GM18508 (cell line): ENCODE measurements around the gene GASK1B.

ENCODE experiments used
- ATAC-seq: cut with Tn5 transposase; IDR thresholded peaks from one replicate; pipeline ENCODE4 v1.9.1; 2021; ENCODE audit warnings: moderate number of reproducible peaks; ENCODE audit not compliant: insufficient read depth, unreplicated experiment

Gene GASK1B

DNA sequence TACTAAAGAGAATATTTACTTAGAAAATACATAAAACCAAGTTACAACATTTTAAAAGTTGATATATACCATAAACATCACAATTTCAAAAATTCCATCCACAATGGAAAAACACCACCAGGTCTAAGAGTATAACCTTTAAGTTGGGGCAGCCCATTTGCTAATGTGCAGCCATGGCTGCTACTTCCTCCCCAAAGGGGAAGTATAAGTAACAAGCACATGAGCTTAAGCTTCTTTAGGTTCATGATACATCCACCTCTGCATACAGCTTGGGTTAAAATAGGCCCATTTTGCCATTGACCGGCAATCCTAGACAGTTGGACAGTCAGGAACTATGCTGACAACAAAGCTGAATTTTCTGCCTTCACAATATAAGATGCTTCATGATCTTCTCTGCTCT lies 16.6 kb upstream of the GASK1B start:
- no peak for ATAC-seq

DNA sequence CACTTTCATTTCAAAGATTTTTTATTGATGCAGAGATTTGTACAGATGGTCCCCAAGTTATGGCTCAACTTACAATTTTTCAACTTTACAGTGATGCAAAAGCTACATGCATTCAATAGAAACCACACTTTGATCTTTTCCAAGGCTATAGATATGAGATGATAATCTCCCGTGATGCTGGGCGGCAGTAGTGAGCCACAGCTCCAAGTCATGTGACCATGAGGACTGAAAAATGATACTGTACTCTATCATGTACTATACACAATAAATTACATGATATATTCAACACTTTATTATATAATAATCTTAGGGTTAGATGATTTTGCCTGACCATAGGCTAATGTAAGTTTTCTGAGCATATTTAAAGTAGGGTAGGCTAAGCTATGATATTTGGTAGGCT lies 14.0 kb upstream of the GASK1B start:
- no peak for ATAC-seq

DNA sequence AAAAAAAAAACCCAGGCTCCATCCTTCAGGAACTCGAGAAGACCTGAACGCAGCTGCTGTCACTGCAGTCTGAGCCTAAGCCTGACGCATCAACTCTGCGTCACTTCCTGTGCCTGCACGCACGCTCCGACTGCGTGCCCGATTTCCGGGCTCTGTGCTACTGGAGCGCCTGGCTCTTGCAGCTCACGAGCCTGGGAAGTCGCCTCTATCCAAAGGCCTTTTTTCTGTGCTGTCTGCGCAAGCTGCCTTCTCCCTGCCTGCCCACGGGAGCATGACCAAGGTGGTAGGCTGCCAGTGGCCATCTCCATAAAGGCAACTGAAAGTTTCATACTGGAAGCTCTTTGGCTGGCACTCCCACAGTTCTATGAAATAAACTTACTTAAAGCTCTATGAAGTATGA lies 9.9 kb upstream of the GASK1B start:
- ATAC-seq: no peak

DNA sequence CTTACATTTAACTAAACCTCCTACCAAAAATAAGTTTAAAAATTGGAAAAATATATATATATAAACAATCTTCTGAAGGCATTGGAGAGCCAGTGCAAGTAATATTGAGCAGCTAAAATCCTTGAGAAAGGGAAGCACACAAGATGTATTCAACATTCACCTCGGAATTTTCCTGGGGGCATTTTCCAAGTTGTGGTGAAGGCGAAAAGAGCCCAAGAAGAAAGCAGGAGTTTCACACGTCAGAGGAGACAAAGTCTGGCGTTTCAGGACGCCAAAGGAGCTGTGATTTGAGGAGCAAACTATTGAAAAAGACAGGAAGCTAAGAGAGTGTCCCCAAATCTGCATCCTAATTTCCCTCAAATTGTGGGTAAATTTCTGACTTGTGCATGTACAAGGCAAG lies 9.1 kb upstream of the GASK1B start:
- ATAC-seq: no peak

DNA sequence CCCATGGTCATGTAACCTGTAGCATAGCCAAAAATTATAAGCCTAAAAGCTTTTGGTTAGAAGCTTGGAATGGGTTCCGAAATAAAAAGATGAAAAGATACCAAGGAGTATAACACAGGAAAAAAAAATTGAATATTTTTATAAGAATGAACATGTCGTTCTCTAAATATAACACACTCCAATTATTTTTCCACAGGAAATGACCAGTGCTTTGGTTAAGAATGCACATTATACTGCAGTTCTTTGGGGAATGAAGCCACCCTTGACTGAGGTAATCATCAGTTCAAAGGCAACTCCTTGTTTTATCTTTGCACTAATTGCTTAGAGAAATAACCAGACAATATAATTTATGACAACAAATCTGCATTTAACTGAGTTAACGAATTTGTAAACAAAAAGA lies 6.6 kb upstream of the GASK1B start:
- no peak for ATAC-seq

DNA sequence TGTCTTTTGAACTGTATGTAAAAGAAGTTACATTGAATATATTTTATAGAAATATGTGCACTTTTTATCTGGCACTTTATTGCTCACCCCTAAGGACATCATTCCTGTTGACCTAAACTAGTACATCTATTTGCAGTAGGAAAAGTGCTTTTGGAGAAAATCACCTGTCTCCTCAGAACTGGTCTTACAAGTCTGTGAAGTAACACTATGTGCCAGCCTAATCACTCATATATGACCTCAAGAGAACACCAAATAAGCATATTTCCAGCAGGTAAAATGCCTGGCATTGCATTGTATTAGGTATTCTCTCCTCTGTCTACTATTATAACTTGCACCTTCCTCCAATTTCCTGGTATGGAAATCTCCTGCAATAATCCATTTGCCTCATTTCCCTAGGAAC lies 4.0 kb upstream of the GASK1B start:
- no peak for ATAC-seq

DNA sequence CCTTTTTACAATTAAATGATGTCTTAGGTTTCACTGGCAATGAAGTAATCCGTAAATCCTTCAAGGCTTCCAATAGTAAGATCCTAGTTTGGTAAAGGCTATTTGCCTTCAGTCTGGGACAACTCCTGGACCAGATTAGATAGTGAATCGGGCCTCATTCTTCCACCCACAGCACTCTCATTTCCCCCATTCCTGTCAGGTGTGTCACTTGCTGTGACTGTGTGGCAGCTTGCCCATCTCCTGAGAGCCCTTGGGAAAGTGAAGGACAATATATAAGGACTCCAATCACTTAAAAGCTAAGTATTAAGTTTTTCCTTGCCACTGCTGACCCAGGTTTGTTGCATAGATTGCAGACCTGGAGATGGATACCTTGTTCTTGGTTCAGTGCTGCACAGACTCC lies 3.3 kb upstream of the GASK1B start:
- ATAC-seq: no peak

DNA sequence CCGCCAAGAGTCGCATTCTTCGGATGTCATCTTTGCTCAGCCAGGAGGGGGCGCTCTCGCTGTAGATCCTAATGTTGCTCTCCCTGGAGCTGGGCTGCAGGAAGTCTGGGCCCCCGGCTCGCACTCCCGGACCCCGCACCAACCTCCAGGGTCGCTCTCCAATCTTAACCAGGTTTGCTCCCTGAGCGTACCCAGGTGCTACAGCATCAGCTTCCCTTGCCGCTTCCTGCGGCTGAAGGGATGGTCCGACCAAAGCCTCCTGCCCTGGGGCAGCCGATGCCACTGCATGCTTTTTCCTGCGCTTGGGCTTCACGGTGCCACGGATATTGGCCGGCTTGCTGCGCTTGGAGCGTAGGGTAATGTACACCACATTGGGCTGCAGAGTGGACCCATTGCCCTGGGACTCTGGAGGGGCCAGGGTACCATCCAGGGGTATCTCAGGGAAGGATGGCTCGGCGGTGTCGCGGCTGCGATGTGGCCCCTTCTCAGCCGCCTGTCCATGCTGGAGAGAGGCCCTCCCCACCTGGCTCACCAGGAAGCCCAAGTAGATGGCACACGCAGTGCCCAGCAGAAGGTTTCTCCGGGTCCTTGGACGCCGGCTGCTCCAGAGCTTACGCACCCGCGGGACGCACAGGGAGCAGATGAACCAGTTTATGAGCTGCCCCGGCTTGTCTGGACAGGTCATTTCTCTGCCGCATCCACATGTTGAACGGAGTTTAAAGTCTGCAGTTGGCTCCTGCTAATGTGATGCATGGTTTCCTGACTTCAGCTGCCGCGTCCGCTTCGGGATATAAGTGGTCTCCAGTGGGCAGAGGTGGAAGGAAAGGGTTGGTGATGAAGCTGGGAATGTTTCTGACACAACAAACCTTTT lies 1.9 kb downstream of the GASK1B start:
- ATAC-seq: no peak

DNA sequence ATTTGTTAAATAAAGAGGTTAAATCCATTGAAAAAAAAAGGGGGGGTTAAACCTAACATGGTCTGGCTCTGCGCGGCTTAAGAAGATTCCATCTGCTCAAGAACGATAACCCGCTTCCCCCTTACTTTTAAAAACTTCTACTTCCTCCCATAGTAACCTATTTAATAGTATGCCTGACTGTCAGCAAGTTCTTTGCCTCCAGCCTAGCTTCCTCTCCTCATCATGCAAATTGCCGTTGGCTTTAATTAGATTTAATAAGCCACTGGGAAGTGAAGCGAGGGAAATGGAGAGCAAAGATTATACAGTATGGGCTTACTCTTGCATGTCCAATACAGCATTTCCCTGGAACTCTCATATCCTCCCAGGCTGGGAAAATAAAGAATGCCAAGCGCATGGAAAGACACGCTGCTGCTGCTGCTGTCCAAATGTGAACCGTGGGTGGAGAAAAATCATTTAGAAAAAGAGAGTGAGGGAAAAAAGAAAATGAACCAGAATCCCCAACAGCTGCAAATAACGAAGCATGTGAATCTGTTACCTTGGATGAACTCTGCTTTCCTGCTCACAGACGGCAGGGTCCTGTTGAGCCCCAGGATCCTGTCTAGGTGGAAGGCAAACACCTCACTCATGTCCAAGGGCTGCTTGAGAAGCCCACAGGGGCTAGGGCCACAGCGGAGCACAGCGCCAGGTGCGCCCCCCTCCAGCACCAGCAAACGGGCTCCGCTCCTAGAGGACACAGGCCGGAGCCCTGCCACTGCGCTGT lies 2.7 kb downstream of the GASK1B start:
- ATAC-seq: no peak

DNA sequence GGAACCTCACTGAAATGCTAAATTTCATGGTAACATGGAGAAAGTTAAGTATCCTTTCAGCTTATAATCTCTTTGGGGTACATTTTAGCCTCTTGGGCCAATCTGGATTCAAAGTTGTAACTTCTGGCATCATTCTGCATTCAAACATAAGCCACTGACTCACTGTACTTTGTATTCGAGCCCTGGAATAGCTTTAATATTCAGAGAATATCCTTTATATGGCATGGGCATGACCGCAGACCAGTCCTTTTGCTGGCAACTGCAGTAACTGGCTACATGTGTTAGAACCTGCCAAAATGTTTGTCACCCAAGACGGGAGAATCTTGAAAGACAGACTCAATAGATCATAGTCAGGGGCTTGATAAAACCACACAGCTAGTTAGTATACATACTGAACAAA lies 3.3 kb downstream of the GASK1B start:
- no peak for ATAC-seq

DNA sequence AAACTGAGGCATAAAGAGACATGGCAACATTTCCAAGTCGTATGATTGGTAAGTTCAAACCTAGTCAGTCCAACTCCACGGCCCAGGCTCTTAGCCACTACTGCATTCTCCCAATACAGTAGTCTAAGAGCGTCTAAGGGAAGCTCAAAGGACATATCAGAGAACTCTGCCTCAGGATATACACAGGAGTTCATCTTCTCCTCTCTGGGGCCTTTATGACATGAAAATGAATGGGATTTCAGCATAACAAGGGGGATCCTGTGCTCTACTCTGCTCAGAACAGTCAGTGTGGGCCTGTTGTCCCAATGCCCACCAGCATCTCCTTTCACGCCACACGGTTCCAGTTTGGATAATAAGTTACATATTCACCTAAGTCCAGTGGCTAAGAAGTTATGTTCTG lies 4.2 kb downstream of the GASK1B start:
- no peak for ATAC-seq

DNA sequence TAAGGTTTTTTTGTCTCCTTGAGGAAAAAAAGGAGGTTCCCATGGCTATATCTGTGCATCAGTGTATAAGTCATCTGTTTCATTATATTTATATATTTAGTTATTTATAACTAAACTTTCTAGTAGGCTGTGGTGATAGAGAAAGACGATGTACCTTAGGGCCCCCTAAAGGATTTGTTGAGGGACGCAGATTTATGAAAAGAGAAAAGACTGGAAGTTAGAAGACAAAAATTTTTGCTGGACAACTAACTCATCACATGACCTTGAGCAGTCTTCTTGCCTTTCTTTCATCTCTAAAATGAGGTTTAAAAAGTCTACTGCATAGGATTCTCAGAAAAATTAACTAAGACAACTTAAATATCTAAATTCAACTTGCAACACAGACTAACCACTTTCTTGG lies 6.1 kb downstream of the GASK1B start:
- ATAC-seq: no peak

DNA sequence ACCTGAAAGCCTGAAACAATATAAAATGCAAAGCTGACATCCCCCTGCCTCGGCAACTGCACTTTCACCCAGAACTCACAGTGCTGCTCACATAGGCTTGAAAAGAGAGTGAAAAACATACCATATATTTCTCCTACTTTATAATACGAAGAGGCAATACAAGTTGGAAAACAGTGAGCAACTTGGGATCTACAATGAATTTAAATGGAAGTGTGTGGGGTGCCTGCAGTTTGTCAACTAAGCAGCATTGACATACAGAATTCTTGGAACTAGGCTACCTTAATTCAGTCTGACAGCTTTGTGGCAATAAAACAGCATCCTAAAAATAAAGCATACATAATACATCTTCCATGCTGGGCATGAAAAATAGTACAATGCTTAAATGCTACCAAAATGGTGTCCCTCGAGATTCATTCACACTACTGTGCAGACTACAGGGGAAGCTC lies 8.0 kb downstream of the GASK1B start:
- ATAC-seq: no peak

DNA sequence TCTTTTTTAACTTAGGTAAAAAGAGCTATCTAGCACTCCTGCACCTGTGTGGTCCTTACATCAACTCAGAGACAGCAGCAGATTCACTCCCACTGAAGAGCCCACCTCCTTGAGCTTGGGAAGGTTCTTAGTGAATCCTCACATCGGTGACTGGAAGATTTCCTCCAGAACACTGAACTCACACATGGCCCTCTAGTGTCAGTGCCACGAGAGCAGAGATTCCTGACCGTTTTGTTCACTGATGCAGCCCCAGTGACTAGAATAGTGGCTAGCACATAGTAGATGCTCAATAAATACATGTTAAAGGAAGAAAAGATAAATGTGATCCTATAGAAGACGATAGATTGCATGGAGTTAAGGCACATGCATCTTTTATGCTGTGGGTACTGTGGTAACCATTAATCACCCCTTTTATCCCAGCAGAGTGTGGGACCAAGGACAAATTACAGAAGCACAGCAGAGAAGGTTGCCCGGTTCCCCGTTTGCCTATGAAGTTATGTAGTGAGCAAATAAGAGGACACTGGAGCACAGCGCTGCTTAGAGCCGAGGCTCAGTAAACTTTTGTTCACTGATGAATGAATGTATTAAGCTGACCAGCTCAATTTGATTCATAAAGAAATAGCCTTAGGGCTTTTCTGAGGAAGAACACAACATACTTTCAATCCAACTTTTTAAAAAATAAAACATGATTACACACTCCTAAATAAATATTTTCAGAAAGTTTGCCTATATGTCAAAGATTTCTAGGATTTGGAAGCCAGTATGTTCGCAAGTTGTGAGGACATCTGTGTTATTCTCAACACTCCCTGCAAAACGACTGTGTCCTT lies 8.7 kb downstream of the GASK1B start:
- ATAC-seq: no peak

DNA sequence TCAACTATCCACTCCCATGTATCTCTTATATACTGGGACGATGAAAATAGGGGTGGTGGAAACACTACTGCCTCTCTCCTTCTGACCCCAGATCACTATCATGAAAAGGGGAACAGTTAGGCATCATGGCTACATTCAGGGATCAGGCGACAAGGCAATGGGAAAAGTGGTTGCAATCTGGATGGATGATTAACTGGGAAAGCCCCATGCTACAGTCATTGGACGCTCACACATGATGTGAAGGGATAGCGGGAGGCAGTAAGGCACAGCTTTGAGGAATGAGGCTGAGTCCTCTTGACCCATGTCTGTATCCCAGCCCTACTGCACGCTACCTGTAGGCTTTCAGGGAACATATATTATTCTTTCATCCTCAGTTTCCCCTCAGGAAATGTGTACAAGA lies 10.2 kb downstream of the GASK1B start:
- ATAC-seq: no peak

DNA sequence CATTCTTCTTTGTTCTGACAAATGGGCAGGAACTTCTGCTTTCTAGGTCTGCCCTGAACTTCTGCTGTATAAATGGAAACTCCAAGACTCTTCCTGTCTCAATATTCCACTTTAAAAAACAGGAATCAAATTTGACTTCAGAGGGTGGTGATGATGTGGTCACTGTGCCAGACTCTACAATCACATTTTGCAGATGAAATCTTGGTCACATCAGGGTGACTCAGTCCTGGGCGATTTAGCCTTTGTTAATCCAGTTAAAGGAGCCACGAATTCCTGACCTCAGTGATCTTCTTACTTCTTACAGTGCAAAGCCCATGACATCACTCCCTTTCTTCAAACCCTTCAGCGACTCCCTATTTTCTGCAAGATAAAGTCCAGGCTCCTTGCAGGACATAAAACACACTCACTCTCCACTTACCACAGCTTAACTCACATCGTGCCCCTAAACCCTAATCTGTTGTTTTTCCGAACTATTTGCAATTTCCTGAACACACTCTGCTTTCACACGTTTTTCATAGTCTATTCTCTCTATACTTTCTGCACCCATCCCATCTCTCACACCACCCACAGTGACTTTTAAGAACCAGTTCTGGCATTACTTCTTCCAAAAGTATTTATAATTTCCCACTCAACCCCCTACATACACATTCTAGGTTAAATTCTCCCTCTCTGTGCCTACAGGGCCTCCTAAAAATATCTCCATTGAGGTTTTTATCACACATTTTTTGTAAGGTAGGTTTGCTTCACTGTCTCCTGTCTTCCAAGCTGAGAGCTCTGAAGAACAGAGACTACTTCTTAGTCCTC lies 11.1 kb downstream of the GASK1B start:
- ATAC-seq: no peak

DNA sequence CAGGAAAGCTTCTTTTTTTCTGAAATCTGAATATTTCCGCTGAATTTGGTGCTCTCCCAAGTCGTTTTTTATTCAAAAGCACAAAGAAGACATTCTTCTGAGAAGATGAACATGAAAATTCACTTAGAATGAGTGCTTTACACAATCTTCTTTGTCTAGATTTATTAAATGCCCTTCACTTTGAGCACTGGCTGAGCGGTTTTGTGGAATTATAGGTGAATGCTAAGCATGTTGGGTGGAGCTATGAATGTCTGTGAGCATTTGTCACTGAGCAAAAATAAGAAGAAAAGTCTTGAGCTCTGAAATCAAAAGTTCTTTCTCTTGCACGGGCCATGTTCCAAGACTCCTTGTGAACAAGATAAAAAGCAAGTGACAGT lies 13.1 kb downstream of the GASK1B start:
- ATAC-seq: no peak

DNA sequence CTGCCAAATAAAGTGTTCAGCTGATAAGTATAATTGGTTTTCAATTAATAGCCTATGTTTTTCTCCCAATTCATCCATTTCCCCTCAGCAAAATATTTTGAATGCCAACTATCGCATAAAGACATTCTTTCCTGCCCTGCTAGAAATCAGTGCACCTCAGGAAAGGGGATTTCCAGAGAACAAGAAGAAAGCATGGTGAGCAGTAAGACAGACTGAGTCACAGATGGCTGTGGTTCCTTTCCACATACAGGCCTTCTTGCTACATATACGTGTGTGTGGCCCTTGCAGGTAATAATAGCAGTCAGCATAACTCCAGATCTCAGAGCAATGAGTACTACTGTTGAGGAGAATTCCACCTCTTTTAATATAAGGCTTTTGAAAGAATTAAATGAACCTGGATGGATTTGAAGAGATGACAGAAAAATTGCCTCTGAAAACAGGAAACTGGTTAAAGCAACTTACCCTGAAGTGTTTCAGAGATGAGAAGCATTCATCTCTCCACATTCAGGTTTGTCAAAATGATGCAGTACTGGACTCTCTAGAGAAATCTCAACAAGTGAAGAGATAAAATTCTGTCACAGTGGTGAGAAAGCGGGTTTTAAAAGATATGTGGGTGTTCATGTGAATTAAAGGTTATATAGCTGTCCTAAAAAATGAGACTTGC lies 13.6 kb downstream of the GASK1B start:
- ATAC-seq: peak; percentile 53

DNA sequence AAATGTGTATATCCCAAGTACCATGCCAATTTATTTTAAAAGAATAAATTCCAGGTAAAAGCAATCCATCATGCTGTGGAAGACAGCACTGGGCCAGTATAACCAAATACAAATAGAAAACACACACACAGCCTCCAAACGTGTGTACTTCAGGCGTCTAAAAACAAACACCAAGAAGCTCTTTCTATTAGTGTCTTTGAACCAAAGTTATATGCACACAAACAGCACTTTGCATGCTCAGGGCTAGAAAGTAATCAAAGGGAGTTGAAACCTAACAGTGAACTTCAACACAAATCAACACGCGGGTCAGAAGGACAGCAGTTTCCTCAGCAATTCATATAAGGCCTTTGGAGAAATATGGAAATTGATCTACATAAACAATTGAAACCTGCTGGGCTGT lies 15.4 kb downstream of the GASK1B start:
- ATAC-seq: no peak
